Peyer's patch (tissue), 4 donors: ENCODE results near the gene MAMSTR. TPM values are rescaled to one million over a fixed set of nuclear protein-coding genes. Genes with fewer than 3 reads are reported as not detected.

Experiments
- DNase-seq, 3 donors: peaks; one replicate each; pipeline ENCODE4 v3.0.0-alpha.2; 2017 to 2019
- H3K27ac ChIP-seq, 4 donors: fragments of 200-600 bp; sonication (generic); one replicate each; pipeline ENCODE4 v1.5.1; 2016 to 2019
- H3K27me3 ChIP-seq, 2 donors: fragments of 200-600 bp; sonication (generic); one replicate each; pipeline ENCODE4 v1.5.1; 2019
- H3K36me3 ChIP-seq, 3 donors: fragments of 200-600 bp; sonication (generic); one replicate each; pipeline ENCODE4 v1.5.1; 2016 to 2019
- H3K4me1 ChIP-seq, 4 donors: fragments of 200-600 bp; sonication (generic); one replicate each; pipeline ENCODE4 v1.5.1; 2016 to 2019
- H3K4me3 ChIP-seq, 4 donors: fragments of 200-600 bp; sonication (generic); 1 replicate in 3 of 4; 2 replicates in 1 of 4; pipeline ENCODE4 v1.5.1; 2016 to 2019; ENCODE audit warnings: mild to moderate bottlenecking in 1 of 4
- H3K9me3 ChIP-seq, 4 donors: fragments of 200-600 bp; sonication (generic); one replicate each; pipeline ENCODE4 v1.5.1; 2016 to 2019; ENCODE audit warnings: mild to moderate bottlenecking in 1 of 4
- POLR2A ChIP-seq, 2 donors: fragments of 450-650 bp; IDR thresholded peaks; one replicate each; pipeline ENCODE4 v1.5.1; 2017; ENCODE audit warnings: antibody characterized with exemption in 2 of 2, mild to moderate bottlenecking in 2 of 2, moderate library complexity in 2 of 2
- total RNA-seq, 4 donors: library from RNA; depleted of rRNA; stranded (reverse); fragments of >200 nt; gene quantifications; one replicate each; pipeline ENCODE4 v1.1.0, GENCODE V29; 2016
- TF ChIP-seq, protein P1 (sequence below), 6 experiments: fragments of 450-650 bp in 4 of 6; fragments of 200-600 bp in 2 of 6; sonication (generic) in 1 of 6; IDR thresholded peaks; one replicate each; pipeline ENCODE4 v1.5.1; 2017 to 2019; ENCODE audit warnings: antibody characterized with exemption in 6 of 6, mild to moderate bottlenecking in 3 of 6, moderate library complexity in 1 of 6

MAMSTR gene
- total RNA-seq, 4 donors from 2014 or later: 0.70 to 1.1 TPM; not detected in 2

DNA sequence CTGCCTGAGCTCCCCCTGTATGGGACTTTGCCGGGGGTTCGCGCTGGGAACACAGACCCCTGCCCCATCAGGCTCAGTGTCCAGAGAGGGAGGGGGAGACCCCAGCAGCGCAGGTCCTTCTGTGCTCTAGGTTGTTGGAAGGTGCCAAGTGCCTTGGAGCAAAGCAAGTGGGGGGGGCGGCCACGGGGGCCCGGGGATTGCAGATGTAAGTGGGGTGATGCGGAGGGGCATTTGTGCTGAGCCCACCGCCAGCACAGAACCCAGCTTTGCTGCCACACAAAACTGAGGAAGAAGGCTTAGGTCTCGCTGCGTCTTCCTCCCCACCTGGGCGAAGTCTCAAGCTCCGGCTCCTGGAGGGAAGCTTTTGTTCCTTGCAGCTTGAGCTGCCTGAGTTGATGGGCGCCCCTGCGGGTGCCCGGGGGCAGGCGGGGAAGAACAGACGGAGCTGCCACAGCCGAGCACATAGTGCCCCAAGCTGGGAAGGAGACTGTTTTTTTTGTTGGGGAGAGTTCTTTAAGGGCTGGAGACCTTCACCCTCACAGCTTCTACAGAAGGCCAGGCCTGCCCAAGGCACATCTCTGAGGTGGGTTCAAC lies 45.2 kb downstream of the MAMSTR start:
- H3K27ac ChIP-seq: no peak overlapping the region

DNA sequence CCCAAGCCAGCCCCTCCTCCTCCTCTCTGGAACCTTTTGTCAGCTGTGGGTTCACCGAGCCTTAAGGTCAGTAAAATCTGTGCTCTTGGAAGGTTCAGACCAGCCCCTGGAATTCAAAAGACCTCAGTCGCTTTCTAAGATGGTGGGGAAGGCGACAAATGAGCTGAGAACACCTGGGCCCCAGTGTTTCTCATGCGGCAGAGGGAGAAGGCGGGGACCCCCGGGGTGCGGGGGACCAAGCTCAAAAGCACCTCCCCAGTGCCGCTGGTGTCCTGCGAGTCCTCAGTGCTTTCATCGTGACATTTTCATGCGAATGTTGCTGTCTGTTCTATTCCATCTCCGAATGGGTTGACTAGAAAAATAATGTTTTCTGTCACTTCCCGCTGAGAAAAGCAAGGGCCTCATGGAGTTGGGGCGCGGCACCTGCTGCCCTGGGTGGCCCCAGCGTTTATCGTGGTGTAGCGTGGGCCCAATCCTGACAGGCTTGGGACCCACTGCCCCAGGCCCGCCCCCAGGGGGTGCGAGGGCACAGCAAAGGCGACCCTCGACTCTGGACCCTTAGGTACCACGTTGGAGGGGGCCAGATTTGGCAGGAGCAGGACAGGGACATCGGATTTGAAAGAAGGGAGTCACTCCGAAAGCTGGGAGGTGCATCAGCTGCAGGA lies 46.0 kb downstream of the MAMSTR start:
- no peak overlapping the region for H3K4me3 ChIP-seq
- DNase-seq: no peak
- no peaks in the 10 kb centered on the region for H3K27me3 ChIP-seq
- no peaks in the 10 kb centered on the region for H3K36me3 ChIP-seq
- no peak for TF ChIP-seq POLR2A (IDR thresholded peaks at IDR 0.05)
- TF ChIP-seq, protein P1, sequence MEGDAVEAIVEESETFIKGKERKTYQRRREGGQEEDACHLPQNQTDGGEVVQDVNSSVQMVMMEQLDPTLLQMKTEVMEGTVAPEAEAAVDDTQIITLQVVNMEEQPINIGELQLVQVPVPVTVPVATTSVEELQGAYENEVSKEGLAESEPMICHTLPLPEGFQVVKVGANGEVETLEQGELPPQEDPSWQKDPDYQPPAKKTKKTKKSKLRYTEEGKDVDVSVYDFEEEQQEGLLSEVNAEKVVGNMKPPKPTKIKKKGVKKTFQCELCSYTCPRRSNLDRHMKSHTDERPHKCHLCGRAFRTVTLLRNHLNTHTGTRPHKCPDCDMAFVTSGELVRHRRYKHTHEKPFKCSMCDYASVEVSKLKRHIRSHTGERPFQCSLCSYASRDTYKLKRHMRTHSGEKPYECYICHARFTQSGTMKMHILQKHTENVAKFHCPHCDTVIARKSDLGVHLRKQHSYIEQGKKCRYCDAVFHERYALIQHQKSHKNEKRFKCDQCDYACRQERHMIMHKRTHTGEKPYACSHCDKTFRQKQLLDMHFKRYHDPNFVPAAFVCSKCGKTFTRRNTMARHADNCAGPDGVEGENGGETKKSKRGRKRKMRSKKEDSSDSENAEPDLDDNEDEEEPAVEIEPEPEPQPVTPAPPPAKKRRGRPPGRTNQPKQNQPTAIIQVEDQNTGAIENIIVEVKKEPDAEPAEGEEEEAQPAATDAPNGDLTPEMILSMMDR (IDR thresholded peaks at IDR 0.05): no peak
- peaks cover 0 to 13% (median 0%) of the 10 kb centered on the region in 4 donors for H3K4me1 ChIP-seq
- no peak overlapping the region for H3K27ac ChIP-seq
- no peaks in the 10 kb centered on the region for H3K9me3 ChIP-seq

More for the DNA sequence above, 45.2 kb downstream of the MAMSTR start:
- H3K4me3 ChIP-seq: no peak overlapping the region
- TF ChIP-seq POLR2A (IDR thresholded peaks at IDR 0.05): no peak
- TF ChIP-seq, protein P1 (IDR thresholded peaks at IDR 0.05): no peak
- no peaks in the 10 kb centered on the region for H3K36me3 ChIP-seq
- DNase-seq: no peak
- H3K9me3 ChIP-seq: no peaks in the 10 kb centered on the region
- no peaks in the 10 kb centered on the region for H3K27me3 ChIP-seq
- H3K4me1 ChIP-seq: peaks cover 0 to 13% (median 0%) of the 10 kb centered on the region in 4 donors

DNA sequence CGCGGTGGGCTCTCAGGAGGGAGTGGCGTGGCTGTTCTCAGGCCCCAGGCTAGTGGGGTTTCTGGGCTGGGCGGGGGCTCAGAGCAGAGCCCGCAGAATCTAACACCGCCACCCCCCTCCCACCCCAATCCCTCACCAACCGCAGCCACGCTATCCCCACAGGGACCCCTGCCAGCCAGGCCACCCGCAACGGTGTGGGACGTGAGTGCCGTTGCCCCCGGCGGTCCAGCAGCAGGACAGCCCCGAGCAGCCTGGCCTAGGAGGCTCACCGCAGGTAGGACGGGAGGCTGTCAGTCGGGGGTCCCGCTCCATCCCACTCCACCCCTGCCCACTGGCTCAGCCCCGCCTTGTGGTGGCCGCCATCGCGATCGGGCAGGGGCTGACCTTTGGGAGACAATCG lies 46.5 kb downstream of the MAMSTR start, which contains the start of gene NTN5:
Gene NTN5 (minus strand): TSS at position 24 of the 400 bp plus-strand sequence. CDS start 2,031 bp downstream, outside the sequence.
- no peak within 1 kb of the TSS for H3K4me3 ChIP-seq
- DNase-seq: no peak
- H3K4me1 ChIP-seq: peaks cover 0 to 12% (median 0%) of the 10 kb centered on the region in 4 donors
- H3K27ac ChIP-seq: no peak within 1 kb of the TSS
- no peak for TF ChIP-seq POLR2A (IDR thresholded peaks at IDR 0.05)
- no peaks in the 10 kb centered on the region for H3K27me3 ChIP-seq
- no peaks in the 10 kb centered on the region for H3K36me3 ChIP-seq
- H3K9me3 ChIP-seq: no peaks in the 10 kb centered on the region

DNA sequence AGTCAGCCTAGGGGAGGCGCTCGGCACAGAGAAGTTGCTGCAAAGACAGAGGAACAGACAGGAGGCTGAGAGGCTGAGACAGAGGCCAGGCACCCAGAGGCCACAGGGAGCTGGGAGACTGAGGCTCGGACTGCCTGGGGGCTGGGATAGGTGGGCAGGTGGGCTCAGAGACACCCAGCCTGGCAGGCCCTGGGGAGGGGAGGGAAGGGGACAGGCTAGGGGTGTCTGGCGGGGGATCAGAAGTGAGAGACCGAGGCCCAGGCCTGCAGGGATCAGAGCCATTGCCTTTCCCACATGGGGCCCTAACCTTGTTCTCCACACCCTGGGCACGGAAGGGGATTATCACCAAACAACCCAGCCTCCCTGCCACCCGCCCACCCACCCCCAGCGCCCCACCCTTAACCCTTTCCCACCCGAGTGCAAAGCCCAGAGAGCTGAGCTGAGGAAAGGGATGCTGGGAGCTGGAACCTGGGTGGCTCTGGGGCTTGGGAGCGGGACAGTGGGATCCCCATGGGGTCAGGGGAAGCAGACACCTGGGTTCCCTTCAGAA lies 48.0 kb downstream of the MAMSTR start:
- Histone ChIP-seq H3K9me3 (no peaks in the 10 kb centered on the region), H3K4me1 (peaks cover 0 to 8% (median 0%) of the 10 kb centered on the region in 4 donors), H3K27me3 (no peaks in the 10 kb centered on the region), H3K4me3 (no peak overlapping the region), H3K27ac (no peak overlapping the region), H3K36me3 (no peaks in the 10 kb centered on the region)
- DNase-seq: no peak
- TF ChIP-seq, protein P1 (IDR thresholded peaks at IDR 0.05): no peak
- TF ChIP-seq POLR2A (IDR thresholded peaks at IDR 0.05): no peak

DNA sequence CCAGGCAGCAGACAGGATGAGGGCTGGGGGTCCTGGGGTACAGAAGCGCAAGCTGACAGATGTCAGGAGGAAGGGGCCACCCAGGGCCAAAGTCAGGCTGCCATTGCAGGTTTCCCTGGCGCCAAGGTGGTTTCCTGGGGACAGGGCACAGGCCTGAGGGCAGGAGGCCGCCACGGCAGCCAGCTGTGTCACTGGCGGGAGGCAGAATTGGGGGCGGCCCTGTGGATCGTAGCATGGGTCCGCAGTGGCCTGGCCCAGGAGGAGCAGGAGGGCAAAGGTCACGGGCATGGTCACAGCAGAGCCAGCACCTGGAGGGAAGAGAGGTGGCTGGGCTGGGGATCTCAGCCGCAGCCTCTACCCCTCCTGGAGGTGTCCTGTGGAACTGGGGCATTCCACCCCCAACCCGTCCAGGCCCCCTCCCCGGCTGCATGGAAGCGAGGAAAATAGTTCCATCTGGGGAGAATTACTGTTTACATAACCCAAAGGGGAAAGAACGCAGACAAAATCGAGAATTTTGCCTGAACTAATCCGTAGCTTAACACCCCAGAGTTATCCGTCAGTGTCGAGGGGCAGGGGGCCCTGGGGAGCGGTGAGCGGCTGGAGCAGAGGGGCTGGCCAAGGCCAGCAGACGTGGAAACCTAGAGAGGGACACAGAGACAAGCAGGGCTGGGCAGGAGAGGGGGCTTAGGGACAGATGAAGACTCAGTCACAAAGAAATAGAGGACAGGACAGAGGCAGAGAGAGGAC lies 48.7 kb downstream of the MAMSTR start:
- Histone ChIP-seq H3K4me1 (peaks cover 0 to 8% (median 0%) of the 10 kb centered on the region in 4 donors), H3K27ac (no peak overlapping the region), H3K9me3 (no peaks in the 10 kb centered on the region), H3K27me3 (no peaks in the 10 kb centered on the region), H3K36me3 (no peaks in the 10 kb centered on the region), H3K4me3 (no peak overlapping the region)
- TF ChIP-seq POLR2A (IDR thresholded peaks at IDR 0.05): no peak
- TF ChIP-seq, protein P1 (IDR thresholded peaks at IDR 0.05): no peak
- DNase-seq: no peak
